A673 (cell line): ENCODE measurements around the gene ITPKC.

Source experiments
- EZH2 ChIP-seq: fragments of 200-600 bp; sonication (generic); IDR thresholded peaks from 2 replicates; pipeline ENCODE4 v1.6.1; 2017; ENCODE audit warnings: borderline replicate concordance, low read depth, mild to moderate bottlenecking, mixed read lengths, antibody characterized with exemption, low read length; ENCODE audit not compliant: poor library complexity, severe bottlenecking
- TF ChIP-seq, protein P1 (sequence below): fragments of 300-800, 200-600 bp; sonication (generic); conservative IDR thresholded peaks from 2 replicates; pipeline ENCODE4 v1.5.1; 2017; ENCODE audit warnings: low read depth, mild to moderate bottlenecking, antibody characterized with exemption, low read length, moderate library complexity, mixed read lengths

DNA sequence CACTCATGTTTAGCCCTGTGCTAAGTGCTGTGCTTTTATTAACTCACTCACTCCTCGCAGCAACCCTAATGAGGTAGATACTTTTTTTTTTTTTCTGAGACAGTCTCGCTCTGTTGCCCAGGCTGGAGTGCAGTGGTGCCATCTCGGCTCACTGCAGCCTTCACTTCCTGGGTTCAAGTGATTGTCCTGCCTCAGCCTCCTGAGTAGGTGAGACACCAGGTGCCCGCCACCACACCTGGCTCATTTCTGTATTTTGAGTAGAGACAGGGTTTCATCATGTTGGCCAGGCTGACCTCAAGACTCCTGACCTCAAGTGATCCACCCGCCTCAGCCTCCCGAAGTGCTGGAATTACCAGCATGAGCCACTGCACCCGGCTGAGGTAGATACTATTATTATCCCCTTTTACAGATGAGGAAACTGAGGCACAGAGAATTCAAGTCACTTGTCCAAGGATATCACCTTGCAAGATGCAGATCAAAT lies 2.5 kb downstream of the ITPKC start:
- TF ChIP-seq, protein P1, sequence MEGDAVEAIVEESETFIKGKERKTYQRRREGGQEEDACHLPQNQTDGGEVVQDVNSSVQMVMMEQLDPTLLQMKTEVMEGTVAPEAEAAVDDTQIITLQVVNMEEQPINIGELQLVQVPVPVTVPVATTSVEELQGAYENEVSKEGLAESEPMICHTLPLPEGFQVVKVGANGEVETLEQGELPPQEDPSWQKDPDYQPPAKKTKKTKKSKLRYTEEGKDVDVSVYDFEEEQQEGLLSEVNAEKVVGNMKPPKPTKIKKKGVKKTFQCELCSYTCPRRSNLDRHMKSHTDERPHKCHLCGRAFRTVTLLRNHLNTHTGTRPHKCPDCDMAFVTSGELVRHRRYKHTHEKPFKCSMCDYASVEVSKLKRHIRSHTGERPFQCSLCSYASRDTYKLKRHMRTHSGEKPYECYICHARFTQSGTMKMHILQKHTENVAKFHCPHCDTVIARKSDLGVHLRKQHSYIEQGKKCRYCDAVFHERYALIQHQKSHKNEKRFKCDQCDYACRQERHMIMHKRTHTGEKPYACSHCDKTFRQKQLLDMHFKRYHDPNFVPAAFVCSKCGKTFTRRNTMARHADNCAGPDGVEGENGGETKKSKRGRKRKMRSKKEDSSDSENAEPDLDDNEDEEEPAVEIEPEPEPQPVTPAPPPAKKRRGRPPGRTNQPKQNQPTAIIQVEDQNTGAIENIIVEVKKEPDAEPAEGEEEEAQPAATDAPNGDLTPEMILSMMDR, result no peak
- TF ChIP-seq EZH2, result no peak
